Measurements from ENCODE around the gene ATP6V1B1.

Gene ATP6V1B1

GRCh38 chr2:70902067-70902442 is 33.6 kb upstream of the ATP6V1B1 start:
- no peak for DNase-seq

GRCh38 chr2:70902579-70902978 is 33.1 kb upstream of the ATP6V1B1 start:
- no peak for DNase-seq

- no peak for DNase-seq
Measured at GRCh38 chr2:70903171-70903570, 32.5 kb upstream of the ATP6V1B1 start.

- no peak for DNase-seq
Measured at GRCh38 chr2:70903641-70904340, 31.9 kb upstream of the ATP6V1B1 start.

- DNase-seq, result no peak
Measured at GRCh38 chr2:70904371-70905216, 31.1 kb upstream of the ATP6V1B1 start.

- no peak for DNase-seq
Measured at GRCh38 chr2:70905443-70906421, 30.0 kb upstream of the ATP6V1B1 start.

GRCh38 chr2:70906439-70907005 is 29.2 kb upstream of the ATP6V1B1 start:
- DNase-seq, result no peak

- no peak for DNase-seq
Measured at GRCh38 chr2:70907130-70908057, 28.3 kb upstream of the ATP6V1B1 start.

- no peak for DNase-seq
Measured at GRCh38 chr2:70916291-70916690, 19.4 kb upstream of the ATP6V1B1 start.

- DNase-seq, result no peak
Measured at GRCh38 chr2:70918016-70918415, 17.7 kb upstream of the ATP6V1B1 start.

- DNase-seq, result peak; percentile 82
Measured at GRCh38 chr2:70919672-70920366, 15.9 kb upstream of the ATP6V1B1 start.

GRCh38 chr2:70920367-70920715 is 15.4 kb upstream of the ATP6V1B1 start:
- DNase-seq, result no peak

- no peak for DNase-seq
Measured at GRCh38 chr2:70921031-70921430, 14.7 kb upstream of the ATP6V1B1 start.

GRCh38 chr2:70921839-70922234 is 13.9 kb upstream of the ATP6V1B1 start:
- DNase-seq, result no peak

GRCh38 chr2:70922235-70923234 is 13.2 kb upstream of the ATP6V1B1 start:
- DNase-seq, result no peak

GRCh38 chr2:70923378-70924015 is 12.2 kb upstream of the ATP6V1B1 start:
- peak; percentile 49 for DNase-seq

GRCh38 chr2:70926042-70926441 is 9.7 kb upstream of the ATP6V1B1 start:
- no peak for DNase-seq

GRCh38 chr2:70927138-70927537 is 8.6 kb upstream of the ATP6V1B1 start:
- DNase-seq, result no peak

GRCh38 chr2:70927641-70928040 is 8.1 kb upstream of the ATP6V1B1 start:
- DNase-seq, result no peak
